H1 (cell line): ENCODE measurements around the gene CEP350.

ENCODE experiments used
- TCF12 ChIP-seq: IDR thresholded peaks from 2 replicates; pipeline ENCODE4 v1.6.1; 2011; ENCODE audit warnings: low read depth, mild to moderate bottlenecking, low read length
- ZNF274 ChIP-seq: IDR thresholded peaks from 2 replicates; pipeline ENCODE4 v1.7.0; 2012; ENCODE audit warnings: low read length, borderline replicate concordance; ENCODE audit errors: extremely low read depth
- TF ChIP-seq, protein P1 (sequence below): IDR thresholded peaks from 2 replicates; pipeline ENCODE4 v1.6.1; 2011; ENCODE audit warnings: low read length, improper control_type of control experiment

DNA sequence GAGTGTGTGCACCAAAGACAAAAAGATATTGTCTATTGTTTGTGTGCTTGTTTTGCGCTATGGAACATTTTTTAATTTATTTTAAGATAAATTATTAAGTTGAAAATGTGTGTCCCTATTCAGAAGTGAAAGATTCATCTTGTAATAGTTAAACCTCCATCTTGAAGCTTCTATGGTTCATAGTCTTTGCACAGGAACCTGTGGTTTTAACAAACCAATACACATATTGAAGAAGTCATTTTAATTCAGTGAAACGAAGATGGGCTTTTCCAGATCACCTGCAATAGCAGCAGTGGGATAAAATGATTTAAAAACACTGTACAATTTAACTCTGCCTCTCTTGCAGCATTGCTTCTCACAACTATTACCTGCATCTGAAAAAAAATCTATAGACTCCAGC lies 157.5 kb downstream of the CEP350 start:
- TF ChIP-seq ZNF274 (no peak), TCF12 (no peak)
- TF ChIP-seq, protein P1, sequence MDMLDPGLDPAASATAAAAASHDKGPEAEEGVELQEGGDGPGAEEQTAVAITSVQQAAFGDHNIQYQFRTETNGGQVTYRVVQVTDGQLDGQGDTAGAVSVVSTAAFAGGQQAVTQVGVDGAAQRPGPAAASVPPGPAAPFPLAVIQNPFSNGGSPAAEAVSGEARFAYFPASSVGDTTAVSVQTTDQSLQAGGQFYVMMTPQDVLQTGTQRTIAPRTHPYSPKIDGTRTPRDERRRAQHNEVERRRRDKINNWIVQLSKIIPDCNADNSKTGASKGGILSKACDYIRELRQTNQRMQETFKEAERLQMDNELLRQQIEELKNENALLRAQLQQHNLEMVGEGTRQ, result no peak
